Immature natural killer cell (primary cell): ENCODE data around the gene MNX1. TPM values are rescaled to one million over a fixed set of nuclear protein-coding genes. Genes with fewer than 3 reads are reported as not detected.

ENCODE experiments used
- DNase-seq, 3 donors: peaks; one replicate each; pipeline ENCODE4 v3.0.0; 2022; ENCODE audit warnings: mixed read lengths in 1 of 3
- H3K27ac Mint-ChIP-seq, 6 donors: one replicate each; pipeline ENCODE4 v1.8.0; 2020; ENCODE audit warnings: mixed read lengths in 6 of 6, mild to moderate bottlenecking in 5 of 6, inconsistent platforms in 4 of 6, moderate library complexity in 3 of 6
- H3K27me3 Mint-ChIP-seq, 3 donors: one replicate each; pipeline ENCODE4 v1.8.0; 2020 to 2021; ENCODE audit warnings: low read depth in 3 of 3, mild to moderate bottlenecking in 3 of 3, mixed read lengths in 3 of 3, moderate library complexity in 3 of 3, inconsistent platforms in 1 of 3
- H3K36me3 Mint-ChIP-seq, 3 donors: one replicate each; pipeline ENCODE4 v1.8.0; 2020; ENCODE audit warnings: mixed read lengths in 3 of 3, inconsistent platforms in 2 of 3, mild to moderate bottlenecking in 2 of 3
- H3K4me1 Mint-ChIP-seq, 2 donors: one replicate each; pipeline ENCODE4 v1.8.0; 2020; ENCODE audit warnings: inconsistent platforms in 2 of 2, mild to moderate bottlenecking in 2 of 2, mixed read lengths in 2 of 2, moderate library complexity in 1 of 2
- H3K4me3 Mint-ChIP-seq, 5 donors: one replicate each; pipeline ENCODE4 v1.8.0; 2020; ENCODE audit warnings: mild to moderate bottlenecking in 5 of 5, mixed read lengths in 5 of 5, inconsistent platforms in 3 of 5, moderate library complexity in 3 of 5
- H3K9me3 Mint-ChIP-seq, 6 donors: one replicate each; pipeline ENCODE4 v1.8.0; 2020; ENCODE audit warnings: mild to moderate bottlenecking in 6 of 6, mixed read lengths in 6 of 6, inconsistent platforms in 4 of 6, moderate library complexity in 3 of 6
- polyA plus RNA-seq, 3 donors: library from polyadenylated mRNA; unstranded; fragments of 300-500 nt; fragmentation: Illumina TruSeq; gene quantifications; one replicate each; pipeline ENCODE4 v1.2.3, GENCODE V29; 2021

MNX1 gene
- polyA plus RNA-seq, 3 donors from 2014 or later = not detected

DNA sequence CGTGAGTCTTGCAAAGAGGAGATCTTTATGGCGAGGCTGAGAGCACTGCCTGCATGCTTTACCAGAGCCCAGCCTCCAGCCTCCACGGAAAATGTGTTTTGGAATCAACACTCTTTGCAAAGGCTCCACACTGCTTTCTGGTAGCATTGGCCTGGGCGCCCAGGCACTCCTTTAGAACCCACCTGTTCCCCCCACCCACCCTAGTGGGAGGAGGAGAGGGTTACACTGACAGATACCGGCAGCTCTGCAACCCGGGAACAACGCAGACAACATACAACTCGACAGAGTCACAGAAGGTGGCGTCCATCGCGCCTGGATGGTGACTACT, 5.5 kb upstream of the MNX1 start:
- H3K27ac Mint-ChIP-seq = no peak overlapping the region
- peaks cover 23 to 38% (median 28%) of the 10 kb centered on the region in 3 donors for H3K27me3 Mint-ChIP-seq
- H3K36me3 Mint-ChIP-seq = no peaks in the 10 kb centered on the region
- peaks cover 4% of the 10 kb centered on the region in 2 donors for H3K4me1 Mint-ChIP-seq
- H3K9me3 Mint-ChIP-seq = peaks cover 0 to 1% (median 0%) of the 10 kb centered on the region in 6 donors
- DNase-seq = no peak
- no peak overlapping the region for H3K4me3 Mint-ChIP-seq

DNA sequence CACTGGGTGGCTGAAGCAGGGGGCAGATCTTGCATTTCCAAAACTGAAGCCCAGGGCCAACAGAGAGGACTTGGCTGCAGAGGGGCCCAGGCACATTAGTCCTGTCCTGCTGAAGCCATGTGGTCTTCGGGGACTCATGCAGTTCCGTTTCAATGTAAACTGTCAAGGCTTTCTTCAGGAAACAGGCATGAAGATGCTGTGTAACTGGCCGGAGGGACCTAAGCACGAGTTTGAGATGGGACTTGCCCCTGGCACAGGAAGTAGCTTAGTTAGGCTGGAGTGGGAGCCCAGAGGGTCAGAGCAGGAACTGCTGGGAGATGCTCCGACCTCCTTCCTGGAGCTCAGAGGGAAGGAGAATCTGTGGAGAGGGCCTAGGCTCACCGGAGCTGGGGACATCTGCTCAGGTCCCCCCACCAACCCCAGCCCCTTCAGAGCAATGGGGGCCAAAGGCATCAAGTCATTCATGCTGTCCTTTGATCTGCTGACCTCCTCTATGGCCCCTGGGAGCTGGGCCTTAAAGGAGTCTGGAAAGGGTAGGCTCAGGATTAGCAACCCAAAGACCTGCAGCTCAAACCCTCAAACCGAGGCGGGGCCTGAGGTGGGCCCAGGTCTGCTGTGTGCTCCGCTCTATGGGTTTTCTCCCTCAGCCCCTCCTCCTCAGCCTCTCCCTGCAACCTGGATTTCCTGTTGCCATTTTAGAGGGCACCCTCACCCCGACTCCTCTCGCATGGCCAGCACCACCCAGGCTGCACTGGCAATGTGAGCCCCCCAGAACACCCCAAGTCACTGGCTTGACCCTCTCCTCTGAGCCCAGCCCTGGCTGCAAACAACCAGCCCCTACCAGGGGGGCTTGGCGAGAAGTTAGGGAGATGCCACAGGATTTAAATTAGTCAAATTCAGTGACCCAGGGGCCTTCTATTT, 4.4 kb upstream of the MNX1 start:
- peaks cover 0 to 1% (median 0%) of the 10 kb centered on the region in 6 donors for H3K9me3 Mint-ChIP-seq
- H3K27me3 Mint-ChIP-seq = peaks cover 21 to 31% (median 22%) of the 10 kb centered on the region in 3 donors
- H3K4me1 Mint-ChIP-seq = peaks cover 4% of the 10 kb centered on the region in 2 donors
- no peaks in the 10 kb centered on the region for H3K36me3 Mint-ChIP-seq
- H3K27ac Mint-ChIP-seq = no peak overlapping the region
- no peak for DNase-seq
- peak overlapping the region in 1 of 5 donors; percentile 13 for H3K4me3 Mint-ChIP-seq

DNA sequence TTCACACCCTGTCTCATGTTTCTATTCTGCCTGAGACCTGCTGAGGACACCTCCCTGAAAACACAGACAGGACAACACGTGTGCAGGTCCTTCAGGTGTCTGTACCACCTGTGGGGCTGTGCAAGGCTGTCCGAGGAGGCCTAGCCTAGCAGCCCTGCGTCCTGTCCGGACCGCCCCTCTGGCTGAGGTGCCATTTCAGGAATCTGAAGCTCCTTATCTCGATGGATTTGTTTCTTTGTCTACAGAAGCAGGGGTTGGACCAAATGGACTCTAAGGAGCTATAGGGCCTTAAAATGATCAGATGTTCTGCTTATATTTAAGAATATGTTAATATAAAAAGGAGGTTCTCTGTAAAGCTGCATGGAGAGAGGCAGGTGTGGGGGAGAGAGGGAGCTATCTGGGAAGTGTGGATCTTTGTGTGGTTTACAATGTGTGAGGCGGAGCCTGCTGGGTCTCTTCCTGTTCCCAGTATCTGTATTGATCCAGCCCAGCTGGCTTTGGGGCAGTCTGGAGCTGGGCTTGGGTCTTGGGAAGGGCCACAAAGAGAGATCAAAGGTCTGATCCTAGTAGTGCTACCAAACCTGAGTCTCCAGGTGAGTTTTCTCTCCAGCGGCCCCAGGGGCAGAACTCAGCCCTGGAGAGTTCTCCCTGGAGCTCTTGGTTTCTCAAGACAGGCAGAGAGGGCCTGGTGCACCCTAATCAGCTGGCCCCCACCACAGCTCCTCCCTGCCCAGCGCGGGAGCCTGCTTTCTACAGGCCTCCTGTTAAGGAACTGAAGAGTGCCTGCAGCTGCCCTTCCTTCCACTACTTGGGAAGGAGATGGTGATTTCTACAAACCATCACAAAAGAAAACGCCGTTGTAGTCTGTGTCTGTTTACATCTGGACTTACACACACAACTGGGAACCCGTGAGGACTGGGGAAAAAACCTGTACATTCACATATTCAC, 3.4 kb upstream of the MNX1 start:
- Mint-ChIP-seq H3K27me3 (peaks cover 21 to 26% (median 22%) of the 10 kb centered on the region in 3 donors), H3K27ac (no peak overlapping the region), H3K4me3 (peak overlapping the region in 1 of 5 donors; percentile 13), H3K4me1 (peaks cover 4% of the 10 kb centered on the region in 2 donors), H3K9me3 (peaks cover 0 to 1% (median 0%) of the 10 kb centered on the region in 6 donors), H3K36me3 (no peaks in the 10 kb centered on the region)
- DNase-seq = no peak

DNA sequence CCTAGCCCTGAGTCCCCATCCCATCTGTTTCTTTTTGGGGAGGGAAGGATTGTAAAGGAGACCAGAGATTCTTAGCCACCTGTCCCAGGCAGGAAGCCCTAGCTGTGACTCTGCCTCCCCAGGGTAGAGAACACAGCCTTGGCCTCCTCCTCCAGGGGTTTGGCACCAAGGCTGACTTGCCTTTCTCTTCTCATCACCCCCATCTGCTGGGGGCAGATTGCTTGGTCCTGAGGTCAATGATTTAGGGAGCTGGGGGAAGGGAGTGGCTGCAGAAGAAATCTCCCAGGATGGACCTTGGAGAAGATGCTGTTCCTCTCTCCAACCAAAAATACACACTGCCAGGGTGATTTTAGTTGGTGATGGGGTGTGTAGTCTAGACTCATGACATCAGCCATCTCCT, 2.6 kb upstream of the MNX1 start:
- DNase-seq = no peak
- Mint-ChIP-seq H3K4me3 (no peak overlapping the region), H3K4me1 (peaks cover 4% of the 10 kb centered on the region in 2 donors), H3K27ac (no peak overlapping the region), H3K9me3 (peaks cover 0 to 1% (median 0%) of the 10 kb centered on the region in 6 donors), H3K36me3 (no peaks in the 10 kb centered on the region), H3K27me3 (peaks cover 25 to 29% (median 26%) of the 10 kb centered on the region in 3 donors)

DNA sequence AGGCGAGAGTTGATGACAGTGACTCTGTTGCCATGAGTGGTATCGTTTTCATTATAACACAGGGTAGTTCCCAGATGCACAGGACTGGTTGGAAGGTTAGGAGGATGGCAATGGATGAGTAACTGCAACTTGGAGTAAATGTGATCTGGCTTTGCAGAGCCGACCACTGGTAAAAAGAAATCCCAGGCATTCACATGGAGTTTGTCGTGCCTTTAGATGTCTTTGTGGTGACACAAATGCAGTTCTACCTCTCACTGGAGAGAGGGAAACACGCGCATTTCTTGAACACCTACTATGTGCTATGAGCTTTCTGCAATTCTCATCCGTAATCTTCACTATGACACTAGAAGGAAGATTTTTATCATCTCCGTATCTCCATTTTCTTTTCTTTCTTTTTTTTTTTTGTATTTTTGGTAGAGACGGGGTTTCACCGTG, 1.7 kb upstream of the MNX1 start:
- Mint-ChIP-seq H3K27me3 (peaks cover 25 to 32% (median 31%) of the 10 kb centered on the region in 3 donors), H3K4me1 (peaks cover 4% of the 10 kb centered on the region in 2 donors), H3K27ac (no peak overlapping the region), H3K36me3 (no peaks in the 10 kb centered on the region), H3K4me3 (no peak overlapping the region), H3K9me3 (peaks cover 0 to 1% (median 0%) of the 10 kb centered on the region in 6 donors)
- DNase-seq = no peak

DNA sequence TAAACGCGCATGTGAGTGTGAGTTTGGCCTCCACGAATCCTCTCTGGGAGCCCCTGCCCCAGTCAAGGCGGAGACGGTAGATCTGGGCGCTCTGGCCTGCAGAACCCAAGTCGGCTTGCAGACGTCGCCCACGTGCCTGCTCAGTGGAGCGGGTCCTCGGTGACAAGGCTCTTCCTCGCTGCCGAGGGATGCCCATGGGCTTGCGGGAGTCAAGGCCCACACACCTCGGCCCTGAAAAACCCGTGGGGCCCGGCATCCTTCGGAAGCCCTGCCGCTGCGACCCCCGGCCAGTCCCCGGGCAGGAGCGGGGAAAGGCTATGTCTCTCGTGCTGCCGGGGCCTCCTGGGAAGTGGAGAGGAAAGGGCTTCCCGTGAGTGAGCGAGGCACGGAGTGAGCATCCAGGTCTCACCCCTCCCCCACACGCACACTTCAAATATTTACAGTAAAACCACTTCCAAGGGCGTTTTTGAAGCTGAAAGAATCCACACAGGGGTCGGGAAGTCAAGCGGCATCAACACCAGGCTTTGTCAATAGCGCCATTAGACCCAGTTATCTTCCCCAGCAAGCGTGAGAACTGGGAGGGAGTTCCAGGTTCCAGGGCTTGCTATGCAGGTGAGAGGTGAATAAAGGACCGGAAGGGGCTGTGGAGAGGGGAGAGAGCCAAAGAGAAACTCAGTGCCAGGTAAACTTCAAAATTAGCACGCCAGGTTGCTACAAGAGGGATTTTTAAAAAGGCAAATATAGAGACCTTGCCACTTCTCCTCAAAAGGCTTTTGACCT, 1.1 kb upstream of the MNX1 start:
- Mint-ChIP-seq H3K36me3 (no peaks in the 10 kb centered on the region), H3K27me3 (peaks cover 25 to 32% (median 27%) of the 10 kb centered on the region in 3 donors), H3K27ac (no peak overlapping the region), H3K9me3 (peaks cover 0 to 1% (median 0%) of the 10 kb centered on the region in 6 donors), H3K4me3 (peak overlapping the region; percentile 25 to 57 (median 38)), H3K4me1 (peaks cover 4% of the 10 kb centered on the region in 2 donors)
- no peak for DNase-seq

DNA sequence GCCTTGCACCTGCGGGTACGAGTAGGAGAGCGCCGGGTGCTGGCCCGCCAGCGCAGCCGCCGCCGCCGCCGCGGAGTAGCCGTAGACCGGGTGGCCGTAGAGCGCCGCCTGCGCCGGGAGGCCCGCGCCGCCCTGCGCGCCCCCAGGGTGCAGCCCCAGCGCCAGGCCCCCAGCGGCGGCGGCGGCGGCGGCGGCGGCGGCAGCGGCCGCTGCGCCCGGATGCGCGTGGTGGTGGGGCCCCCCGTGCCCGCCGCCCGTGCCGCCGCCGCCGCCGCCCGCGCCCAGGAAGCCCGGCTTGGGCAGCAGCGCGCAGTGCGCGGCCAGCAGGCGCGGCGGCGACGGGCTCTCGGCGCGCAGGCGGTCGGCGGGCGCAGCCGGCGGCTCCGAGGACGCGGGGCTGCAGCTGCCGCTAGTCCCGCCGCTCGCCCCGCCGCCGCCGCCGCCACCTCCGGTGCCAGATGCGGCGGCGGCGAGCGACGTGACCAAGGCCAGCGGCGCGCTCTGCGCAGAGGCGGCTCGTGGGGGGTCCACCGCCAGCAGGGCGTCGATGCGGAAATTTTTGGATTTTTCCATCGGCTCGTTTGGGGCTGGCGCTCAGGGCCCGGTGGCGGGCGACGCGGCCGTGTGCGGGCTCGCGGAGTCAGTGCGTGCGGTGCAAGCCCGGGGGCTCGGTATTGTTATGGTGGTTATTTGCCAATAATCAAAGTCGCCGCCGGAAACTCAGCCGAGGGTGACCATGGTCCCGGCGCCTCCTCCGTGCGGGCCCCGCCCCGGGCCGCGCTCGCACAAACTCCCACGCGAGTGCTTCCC, 480 bp downstream of the MNX1 start:
- H3K4me3 Mint-ChIP-seq = no peak overlapping the region
- peaks cover 18 to 29% (median 28%) of the 10 kb centered on the region in 3 donors for H3K27me3 Mint-ChIP-seq
- no peak overlapping the region for H3K27ac Mint-ChIP-seq
- no peaks in the 10 kb centered on the region for H3K36me3 Mint-ChIP-seq
- peaks cover 4% of the 10 kb centered on the region in 2 donors for H3K4me1 Mint-ChIP-seq
- no peak for DNase-seq
- peaks cover 0 to 1% (median 0%) of the 10 kb centered on the region in 6 donors for H3K9me3 Mint-ChIP-seq

DNA sequence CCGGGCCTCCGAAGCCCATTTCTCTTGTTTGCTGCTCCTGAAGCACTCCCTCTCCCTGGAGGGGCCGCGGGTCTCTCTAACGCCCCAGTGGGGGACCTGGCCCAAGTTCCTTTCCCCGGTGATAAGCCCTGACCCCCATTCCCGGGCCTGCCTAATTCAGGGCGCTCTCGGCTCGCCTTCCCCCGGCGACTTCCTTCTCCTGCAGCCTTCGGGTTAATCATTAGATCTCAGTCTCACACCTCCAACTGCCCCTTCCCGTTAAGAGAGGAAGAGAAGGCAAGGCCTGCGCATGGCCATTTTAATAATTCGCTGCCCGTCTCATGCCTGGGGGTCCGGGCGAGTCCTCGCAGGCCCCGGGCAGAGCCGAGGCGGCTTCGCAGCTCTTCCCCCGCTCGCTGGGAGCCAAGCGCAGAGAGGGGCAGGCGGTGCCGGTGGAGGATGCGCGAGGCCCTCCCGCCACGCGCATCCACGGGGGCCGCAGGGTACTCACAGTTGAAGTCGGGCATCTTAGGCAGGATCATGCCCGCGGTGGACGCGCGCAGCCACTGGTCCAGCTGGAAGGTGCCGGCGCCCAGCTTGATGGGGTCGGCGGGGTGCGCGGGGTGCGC, 1.2 kb downstream of the MNX1 start:
- Mint-ChIP-seq H3K4me3 (no peak overlapping the region), H3K36me3 (no peaks in the 10 kb centered on the region), H3K9me3 (peaks cover 0 to 1% (median 0%) of the 10 kb centered on the region in 6 donors), H3K27me3 (peaks cover 13 to 33% (median 30%) of the 10 kb centered on the region in 3 donors), H3K27ac (no peak overlapping the region), H3K4me1 (peaks cover 4% of the 10 kb centered on the region in 2 donors)
- DNase-seq = no peak

DNA sequence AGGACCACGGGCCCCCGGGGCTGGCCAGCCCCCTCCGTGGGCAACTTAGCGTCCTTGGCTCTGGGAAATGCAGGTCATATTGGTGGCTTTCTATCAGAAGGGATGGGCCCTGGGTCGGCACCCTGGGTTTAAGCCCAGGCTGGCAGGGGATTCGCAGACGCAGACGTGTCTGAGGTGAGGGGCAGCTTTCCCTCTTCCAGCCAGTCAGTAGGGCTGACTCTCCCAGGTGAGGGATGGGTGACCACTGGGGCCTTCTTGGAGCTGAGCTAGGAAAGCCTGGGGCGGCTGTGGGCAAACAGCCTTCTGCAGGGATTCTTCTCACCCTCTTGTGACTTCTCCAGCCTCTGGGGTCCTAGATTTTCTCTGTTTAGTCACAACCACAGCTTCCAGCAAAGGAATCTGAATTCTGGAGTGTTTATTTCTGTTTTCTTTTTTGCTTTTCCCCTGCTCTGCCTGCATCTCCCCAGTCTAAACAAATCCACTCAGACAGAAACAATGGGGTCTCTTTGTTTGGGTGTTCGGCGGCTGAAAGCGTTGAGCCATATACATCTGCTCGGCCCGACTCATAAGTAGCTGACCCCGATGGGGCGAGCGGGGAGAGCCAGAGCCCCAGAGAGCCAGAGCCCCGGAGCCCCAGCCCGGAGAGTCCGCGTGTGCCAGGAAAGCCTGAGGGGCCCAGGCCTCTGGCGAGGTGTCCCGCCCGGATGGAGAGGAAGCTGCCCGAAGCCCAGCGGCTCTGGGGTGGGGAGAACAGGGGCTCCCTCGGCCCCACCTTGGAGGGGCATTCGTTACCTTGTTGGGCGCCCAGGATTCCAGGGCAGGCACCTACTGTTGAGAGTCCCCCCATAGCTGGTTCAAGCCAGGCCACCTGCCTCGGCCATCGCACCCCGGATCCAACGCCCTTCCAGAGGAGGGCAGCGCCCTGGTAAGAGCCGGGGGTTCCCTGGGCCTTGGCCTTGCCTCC, 2.0 kb downstream of the MNX1 start:
- no peak for DNase-seq
- H3K9me3 Mint-ChIP-seq = peaks cover 0 to 1% (median 0%) of the 10 kb centered on the region in 6 donors
- H3K4me1 Mint-ChIP-seq = peaks cover 4% of the 10 kb centered on the region in 2 donors
- H3K4me3 Mint-ChIP-seq = peak overlapping the region in 2 of 5 donors; percentile 10 to 40
- peaks cover 10 to 36% (median 25%) of the 10 kb centered on the region in 3 donors for H3K27me3 Mint-ChIP-seq
- no peak overlapping the region for H3K27ac Mint-ChIP-seq
- H3K36me3 Mint-ChIP-seq = no peaks in the 10 kb centered on the region

DNA sequence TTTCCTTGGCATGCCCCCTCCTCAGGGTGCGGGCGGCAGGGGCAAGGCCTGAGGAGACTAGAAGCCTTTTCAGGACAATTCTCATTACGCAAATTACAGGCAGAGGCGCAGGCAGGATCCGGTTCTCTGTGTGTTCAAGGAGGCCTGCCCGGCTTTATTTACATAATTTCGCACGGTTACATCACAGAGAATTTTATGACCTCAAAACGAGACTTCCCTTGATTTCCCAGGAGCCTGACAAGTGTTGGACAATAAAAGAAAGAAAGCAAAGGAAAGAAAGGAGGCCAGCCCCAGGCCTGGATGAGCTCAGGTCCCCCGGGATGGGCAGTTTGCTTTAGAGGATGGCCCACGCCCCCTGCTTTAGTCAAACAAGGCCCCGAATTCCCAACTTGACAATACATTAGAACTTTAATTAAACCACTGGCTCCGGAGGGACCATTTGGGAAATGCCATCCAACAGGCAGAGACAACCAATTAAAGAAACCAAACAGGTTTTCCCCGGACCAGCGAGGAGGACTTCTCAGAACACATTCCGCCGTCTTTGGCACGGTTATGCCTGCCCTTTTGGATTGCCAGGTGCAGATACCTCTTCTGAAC, 2.9 kb downstream of the MNX1 start:
- H3K4me1 Mint-ChIP-seq = peaks cover 4% of the 10 kb centered on the region in 2 donors
- no peaks in the 10 kb centered on the region for H3K36me3 Mint-ChIP-seq
- peaks cover 10 to 34% (median 21%) of the 10 kb centered on the region in 3 donors for H3K27me3 Mint-ChIP-seq
- H3K27ac Mint-ChIP-seq = no peak overlapping the region
- DNase-seq = no peak
- peak overlapping the region in 1 of 5 donors; percentile 10 for H3K4me3 Mint-ChIP-seq
- H3K9me3 Mint-ChIP-seq = peaks cover 0 to 1% (median 0%) of the 10 kb centered on the region in 6 donors
